GM10248 (cell line): Measurements from ENCODE around the gene SEL1L2.

ENCODE experiments used
- CTCF ChIA-PET: fragments of 300-600 bp; sonication (Branson Sonifier 250); formaldehyde crosslinking; extraction: SDS; loops from one replicate; lab custom pipeline; 2021; ENCODE audit warnings: antibody characterized with exemption; lab: Yijun Ruan, JAX
- POLR2A ChIA-PET: fragments of 350-650 bp; sonication (Branson Sonifier 250); formaldehyde crosslinking; extraction: SDS; loops from one replicate; lab custom pipeline; 2020; ENCODE audit warnings: antibody characterized with exemption; lab: Yijun Ruan, JAX
- DNase-seq: peaks from one replicate; pipeline ENCODE4 v3.0.0; 2012; ENCODE audit errors: extremely low spot score
- TF ChIP-seq, protein P1 (sequence below): IDR thresholded peaks from 2 replicates; pipeline ENCODE4 v1.5.1; 2012; ENCODE audit warnings: mild to moderate bottlenecking, low read depth; ENCODE audit errors: extremely low read depth, missing control alignments, control extremely low read depth

The SEL1L2 gene

DNA sequence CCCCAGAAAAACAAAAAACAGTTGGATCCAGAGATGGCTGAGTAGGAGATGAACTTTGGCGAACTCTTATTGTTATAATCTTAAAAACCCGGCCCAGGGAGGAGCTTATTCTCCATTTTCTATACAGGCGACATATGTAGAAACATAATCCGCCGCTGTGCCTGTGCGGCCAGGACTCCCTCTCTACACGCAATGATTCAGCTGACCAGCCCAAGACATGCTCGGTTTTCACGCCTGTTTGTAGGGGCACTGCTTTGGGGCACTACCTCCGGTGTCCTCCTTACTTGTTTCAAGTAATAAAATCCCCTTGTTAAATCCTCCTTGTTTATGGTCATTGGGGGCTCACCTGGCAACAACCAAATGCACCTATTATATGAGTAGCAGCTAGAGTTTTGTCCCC lies 89.9 kb downstream of the SEL1L2 start:
- TF ChIP-seq, protein P1, sequence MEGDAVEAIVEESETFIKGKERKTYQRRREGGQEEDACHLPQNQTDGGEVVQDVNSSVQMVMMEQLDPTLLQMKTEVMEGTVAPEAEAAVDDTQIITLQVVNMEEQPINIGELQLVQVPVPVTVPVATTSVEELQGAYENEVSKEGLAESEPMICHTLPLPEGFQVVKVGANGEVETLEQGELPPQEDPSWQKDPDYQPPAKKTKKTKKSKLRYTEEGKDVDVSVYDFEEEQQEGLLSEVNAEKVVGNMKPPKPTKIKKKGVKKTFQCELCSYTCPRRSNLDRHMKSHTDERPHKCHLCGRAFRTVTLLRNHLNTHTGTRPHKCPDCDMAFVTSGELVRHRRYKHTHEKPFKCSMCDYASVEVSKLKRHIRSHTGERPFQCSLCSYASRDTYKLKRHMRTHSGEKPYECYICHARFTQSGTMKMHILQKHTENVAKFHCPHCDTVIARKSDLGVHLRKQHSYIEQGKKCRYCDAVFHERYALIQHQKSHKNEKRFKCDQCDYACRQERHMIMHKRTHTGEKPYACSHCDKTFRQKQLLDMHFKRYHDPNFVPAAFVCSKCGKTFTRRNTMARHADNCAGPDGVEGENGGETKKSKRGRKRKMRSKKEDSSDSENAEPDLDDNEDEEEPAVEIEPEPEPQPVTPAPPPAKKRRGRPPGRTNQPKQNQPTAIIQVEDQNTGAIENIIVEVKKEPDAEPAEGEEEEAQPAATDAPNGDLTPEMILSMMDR: no peak
- DNase-seq: no peak
- ChIA-PET POLR2A (no interaction called here), CTCF (interaction anchor here (1.1 kb wide), 1 partner anchor 11 kb away, joined by 3 read pairs; no protein-coding TSS in a partner anchor)

DNA sequence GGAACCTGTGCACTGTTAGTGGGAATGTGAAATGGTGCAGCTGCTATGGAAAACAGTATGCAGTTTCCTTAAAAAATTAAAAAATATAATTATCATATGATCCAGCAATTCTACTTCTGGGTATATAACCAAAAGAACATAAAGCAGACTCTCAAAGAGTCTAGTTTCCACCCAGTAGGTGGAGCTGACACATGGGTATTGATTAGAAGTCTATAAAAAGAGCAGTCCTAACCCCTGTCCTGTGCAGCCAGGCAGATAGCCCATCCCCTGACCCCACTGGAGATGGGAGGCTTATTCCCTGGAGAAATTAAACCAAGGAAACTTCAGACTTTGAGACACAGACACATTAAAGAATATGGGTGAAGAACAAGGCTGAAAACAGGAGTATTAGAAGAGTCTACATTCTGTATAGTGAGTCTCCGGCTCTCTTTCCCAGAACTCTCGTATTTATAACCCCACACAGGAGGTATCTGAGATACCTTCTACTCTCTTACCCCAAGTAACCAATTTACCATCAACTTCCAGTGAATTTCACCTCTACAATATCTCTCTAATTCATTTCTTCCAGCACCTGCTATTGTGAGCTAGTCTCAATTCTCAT lies 92.3 kb downstream of the SEL1L2 start:
- peak; percentile 19 for DNase-seq
- TF ChIP-seq, protein P1: no peak
- POLR2A ChIA-PET: no interaction called here
- CTCF ChIA-PET: no interaction called here

DNA sequence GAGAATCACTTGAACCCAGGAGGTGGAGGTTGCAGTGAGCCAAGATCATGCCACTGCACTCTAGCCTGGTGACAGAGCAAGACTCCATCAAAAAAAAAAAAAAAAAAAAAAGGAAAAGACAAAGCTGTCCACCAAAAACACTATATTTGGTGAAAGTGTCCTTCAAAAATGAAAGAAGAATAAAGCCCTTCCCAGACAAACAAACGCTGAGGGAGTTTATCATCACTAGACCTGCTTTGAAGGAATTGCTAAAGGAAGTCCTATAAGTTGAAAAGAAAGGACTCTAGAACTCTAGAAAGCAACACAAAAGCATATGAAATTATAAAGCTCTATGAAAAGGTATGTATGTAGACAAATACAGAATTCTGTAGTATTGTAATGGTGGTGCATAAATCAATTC lies 98.8 kb downstream of the SEL1L2 start:
- POLR2A ChIA-PET: no interaction called here

DNA sequence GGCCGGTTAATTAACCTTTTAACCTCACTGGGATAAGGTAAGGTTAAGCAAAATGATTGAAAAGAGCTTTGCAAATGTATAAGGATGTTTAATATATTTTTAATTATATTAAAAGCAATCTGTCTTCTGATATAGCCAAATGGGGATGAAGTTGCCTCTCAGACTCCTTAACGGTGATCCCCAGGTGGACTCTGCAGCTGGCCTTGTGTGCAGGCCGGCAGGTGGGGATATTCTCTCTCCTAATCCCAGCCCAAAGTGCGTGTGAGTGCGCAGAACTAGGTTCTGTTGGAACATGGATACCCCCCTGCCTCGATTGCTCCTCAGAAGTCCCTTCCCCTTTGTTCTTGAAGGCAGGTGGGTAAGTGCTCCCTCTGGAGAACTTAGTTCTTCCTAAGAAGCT lies 105.6 kb downstream of the SEL1L2 start:
- CTCF ChIA-PET: interaction anchor here (1.2 kb wide), 1 partner anchor 17 kb away, joined by 3 read pairs; no protein-coding TSS in a partner anchor
- no peak for DNase-seq
- TF ChIP-seq, protein P1: no peak
- POLR2A ChIA-PET: no interaction called here

More for the DNA sequence above, 98.8 kb downstream of the SEL1L2 start:
- TF ChIP-seq, protein P1: no peak
- DNase-seq: no peak
- CTCF ChIA-PET: no interaction called here

DNA sequence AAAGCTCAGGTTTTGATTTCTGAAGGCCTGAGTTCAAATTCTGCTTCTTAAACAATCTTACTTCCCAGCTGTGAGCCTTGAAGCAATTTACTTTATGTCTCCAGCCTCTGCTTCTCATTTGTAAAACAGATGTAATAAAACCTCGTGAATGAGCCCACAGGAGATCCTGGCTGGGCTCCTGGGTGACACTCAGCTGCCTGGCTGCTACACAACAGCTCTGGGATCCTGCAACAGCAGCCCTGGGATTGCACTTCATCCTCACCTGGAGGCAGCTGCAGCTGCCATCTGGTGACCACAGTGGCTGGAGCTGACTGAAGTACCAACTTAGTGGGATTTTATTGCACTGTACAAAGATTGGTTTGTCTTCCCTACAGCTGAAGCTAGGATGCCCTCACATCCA lies 107.0 kb downstream of the SEL1L2 start:
- ChIA-PET POLR2A (no interaction called here), CTCF (interaction anchor here (0.9 to 1.2 kb wide), 2 partner anchors 9 to 18 kb away, joined by 3 read pairs; no protein-coding TSS in a partner anchor)
- no peak for DNase-seq

DNA sequence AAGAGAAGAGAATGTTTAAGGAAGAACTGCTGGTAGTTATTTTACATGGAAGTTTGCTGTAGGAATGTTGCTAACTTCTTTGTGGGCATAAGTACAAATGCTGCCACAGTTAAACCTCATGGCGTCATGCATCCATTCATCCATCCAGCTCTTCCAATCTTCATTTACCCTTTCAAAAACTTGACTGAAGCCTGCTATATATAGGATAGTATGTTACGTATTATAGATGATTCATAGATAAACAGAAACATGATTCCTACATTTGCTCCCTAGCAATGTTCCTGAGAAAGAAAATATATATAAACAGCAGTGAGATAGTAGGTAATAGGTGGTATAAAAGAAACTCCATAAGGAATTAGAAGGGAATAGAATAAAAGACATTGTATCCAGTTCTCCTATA lies 111.8 kb downstream of the SEL1L2 start:
- POLR2A ChIA-PET: no interaction called here
- no peak for DNase-seq
- CTCF ChIA-PET: interaction anchor here (1.3 kb wide), 2 partner anchors 16 to 27 kb away, joined by 3 to 4 read pairs; no protein-coding TSS in a partner anchor
- TF ChIP-seq, protein P1: no peak

More for the DNA sequence above, 107.0 kb downstream of the SEL1L2 start:
- TF ChIP-seq, protein P1: no peak
